DND-41 (cell line): Measurements from ENCODE around the gene SNAPC3.
"Not testable (repeated sequence)": the region's sequence is repeated elsewhere in the genome, so short reads cannot be mapped to it uniquely, and the experiment has no call there.

Experiments
- ATAC-seq: fragments of 200-7000 bp; cut with Tn5 transposase; 3 replicates; pipeline ENCODE4 v1.9.1; 2021; ENCODE audit warnings: low read depth; ENCODE audit not compliant: insufficient read depth
- DNase-seq: peaks from one replicate; pipeline ENCODE4 v3.0.0-alpha.2; 2020
- H2AFZ ChIP-seq: 2 replicates; pipeline ENCODE4 v1.6.0; 2012; ENCODE audit warnings: low read depth, low read length
- H3K27ac ChIP-seq: 2 replicates; pipeline ENCODE4 v1.5.1; 2012; ENCODE audit warnings: low read length, inconsistent platforms
- H3K27me3 ChIP-seq: fragments of 200-600 bp; sonication (generic); 2 replicates; pipeline ENCODE4 v1.6.0; 2012; ENCODE audit warnings: low read length, mild to moderate bottlenecking, inconsistent platforms; ENCODE audit not compliant: insufficient read depth, poor library complexity
- H3K36me3 ChIP-seq: 2 replicates; pipeline ENCODE4 v1.5.1; 2012; ENCODE audit warnings: low read length, inconsistent platforms; ENCODE audit not compliant: insufficient read depth
- H3K4me1 ChIP-seq: 2 replicates; pipeline ENCODE4 v1.5.1; 2012; ENCODE audit warnings: mild to moderate bottlenecking, low read length; ENCODE audit not compliant: insufficient read depth
- H3K4me2 ChIP-seq: 2 replicates; pipeline ENCODE4 v1.6.0; 2012; ENCODE audit warnings: mild to moderate bottlenecking, moderate library complexity, low read length, inconsistent platforms; ENCODE audit not compliant: insufficient read depth
- H3K4me3 ChIP-seq, 2 experiments: fragments of 200-600 bp in 1 of 2; shearing (Covaris generic) in 1 of 2; 2 replicates each; pipeline ENCODE4 v1.5.1; 2012 to 2016; ENCODE audit warnings: inconsistent platforms in 2 of 2, low read length in 2 of 2, mild to moderate bottlenecking in 2 of 2, low read depth in 1 of 2, moderate library complexity in 1 of 2
- H3K79me2 ChIP-seq: 2 replicates; pipeline ENCODE4 v1.6.0; 2012; ENCODE audit warnings: low read length, inconsistent platforms; ENCODE audit not compliant: insufficient read depth
- H3K9ac ChIP-seq: 2 replicates; pipeline ENCODE4 v1.6.0; 2012; ENCODE audit warnings: low read depth, mild to moderate bottlenecking, inconsistent platforms, low read length, moderate library complexity
- H3K9me3 ChIP-seq: 2 replicates; pipeline ENCODE4 v1.5.1; 2012; ENCODE audit warnings: low read length, moderate library complexity, mild to moderate bottlenecking, inconsistent platforms; ENCODE audit not compliant: insufficient read depth, severe bottlenecking
- H4K20me1 ChIP-seq: 2 replicates; pipeline ENCODE4 v1.6.0; 2012; ENCODE audit warnings: low read length; ENCODE audit not compliant: insufficient read depth
- EZH2 ChIP-seq: IDR thresholded peaks from 3 replicates; pipeline ENCODE4 v1.6.1; 2012; ENCODE audit warnings: borderline replicate concordance, low read depth, mild to moderate bottlenecking, moderate library complexity, low read length, inconsistent platforms; ENCODE audit not compliant: severe bottlenecking
- TF ChIP-seq, protein P1 (sequence below): IDR thresholded peaks from 2 replicates; pipeline ENCODE4 v1.5.1; 2012; ENCODE audit warnings: borderline replicate concordance, low read length, moderate library complexity, mild to moderate bottlenecking; ENCODE audit not compliant: poor library complexity, severe bottlenecking; ENCODE audit errors: extremely low read depth

Gene SNAPC3

GRCh38 chr9:15423231-15423985 lies 732 bp downstream of the SNAPC3 start:
- peak overlapping the region; percentile 84 for H3K27ac ChIP-seq
- no peak for DNase-seq
- H2AFZ ChIP-seq = peak overlapping the region; percentile 80
- H3K4me2 ChIP-seq = peak overlapping the region; percentile 72
- H3K9ac ChIP-seq = peak overlapping the region; percentile 85
- peaks cover 56% of the 10 kb centered on the region for H3K79me2 ChIP-seq
- peaks cover 38% of the 10 kb centered on the region for H3K4me1 ChIP-seq
- H3K36me3 ChIP-seq = peaks cover 34% of the 10 kb centered on the region
- no peaks in the 10 kb centered on the region for H3K27me3 ChIP-seq
- peak; percentile 20; the same call in 2 of the 3 replicates for ATAC-seq
- TF ChIP-seq, protein P1, sequence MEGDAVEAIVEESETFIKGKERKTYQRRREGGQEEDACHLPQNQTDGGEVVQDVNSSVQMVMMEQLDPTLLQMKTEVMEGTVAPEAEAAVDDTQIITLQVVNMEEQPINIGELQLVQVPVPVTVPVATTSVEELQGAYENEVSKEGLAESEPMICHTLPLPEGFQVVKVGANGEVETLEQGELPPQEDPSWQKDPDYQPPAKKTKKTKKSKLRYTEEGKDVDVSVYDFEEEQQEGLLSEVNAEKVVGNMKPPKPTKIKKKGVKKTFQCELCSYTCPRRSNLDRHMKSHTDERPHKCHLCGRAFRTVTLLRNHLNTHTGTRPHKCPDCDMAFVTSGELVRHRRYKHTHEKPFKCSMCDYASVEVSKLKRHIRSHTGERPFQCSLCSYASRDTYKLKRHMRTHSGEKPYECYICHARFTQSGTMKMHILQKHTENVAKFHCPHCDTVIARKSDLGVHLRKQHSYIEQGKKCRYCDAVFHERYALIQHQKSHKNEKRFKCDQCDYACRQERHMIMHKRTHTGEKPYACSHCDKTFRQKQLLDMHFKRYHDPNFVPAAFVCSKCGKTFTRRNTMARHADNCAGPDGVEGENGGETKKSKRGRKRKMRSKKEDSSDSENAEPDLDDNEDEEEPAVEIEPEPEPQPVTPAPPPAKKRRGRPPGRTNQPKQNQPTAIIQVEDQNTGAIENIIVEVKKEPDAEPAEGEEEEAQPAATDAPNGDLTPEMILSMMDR = peak; percentile 21
- TF ChIP-seq EZH2 = no peak
- no peaks in the 10 kb centered on the region for H3K9me3 ChIP-seq
- H4K20me1 ChIP-seq = peaks cover 4% of the 10 kb centered on the region; the same call in 1 of the 2 replicates
- peak overlapping the region; percentile 67 to 94 for H3K4me3 ChIP-seq

GRCh38 chr9:15426019-15426418 lies 3.3 kb downstream of the SNAPC3 start:
- Histone ChIP-seq H3K9ac (no peak overlapping the region), H3K27me3 (no peaks in the 10 kb centered on the region), H2AFZ (no peak overlapping the region), H3K79me2 (peaks cover 79% of the 10 kb centered on the region), H3K9me3 (no peaks in the 10 kb centered on the region), H3K4me1 (peaks cover 38% of the 10 kb centered on the region), H3K4me2 (peak overlapping the region; percentile 72), H3K36me3 (peaks cover 46% of the 10 kb centered on the region), H4K20me1 (peaks cover 7% of the 10 kb centered on the region), H3K4me3 (no peak overlapping the region; a peak in 1 of 4 replicates), H3K27ac (no peak overlapping the region)
- DNase-seq = no peak
- no peak for ATAC-seq
- TF ChIP-seq EZH2 = no peak
- TF ChIP-seq, protein P1 = no peak

GRCh38 chr9:15427702-15428101 lies 5.0 kb downstream of the SNAPC3 start:
- DNase-seq, H3K27me3 ChIP-seq, ATAC-seq, H3K4me2 ChIP-seq, H3K9ac ChIP-seq, H3K9me3 ChIP-seq, H3K4me3 ChIP-seq, H4K20me1 ChIP-seq, H2AFZ ChIP-seq, H3K27ac ChIP-seq: not testable (repeated sequence)
- Histone ChIP-seq H3K36me3 (peaks cover 50% of the 10 kb centered on the region), H3K4me1 (peaks cover 31% of the 10 kb centered on the region), H3K79me2 (peaks cover 90% of the 10 kb centered on the region)

GRCh38 chr9:15430920-15431844 lies 8.5 kb downstream of the SNAPC3 start:
- Histone ChIP-seq H3K4me2 (no peak overlapping the region), H3K4me3 (no peak overlapping the region), H3K27me3 (no peaks in the 10 kb centered on the region), H4K20me1 (peaks cover 6% of the 10 kb centered on the region), H3K79me2 (peaks cover 75% of the 10 kb centered on the region), H3K9me3 (no peaks in the 10 kb centered on the region), H2AFZ (no peak overlapping the region), H3K9ac (no peak overlapping the region), H3K4me1 (peaks cover 5% of the 10 kb centered on the region; the same call in 1 of the 2 replicates), H3K36me3 (peaks cover 54% of the 10 kb centered on the region), H3K27ac (no peak overlapping the region)
- DNase-seq = no peak
- no peak for TF ChIP-seq EZH2
- TF ChIP-seq, protein P1 = no peak
- no peak; the same call in 2 of the 3 replicates for ATAC-seq
